Epithelial cell of proximal tubule (primary cell): ENCODE measurements around the gene MYO18B. TPM values are rescaled to one million over a fixed set of nuclear protein-coding genes. Genes with fewer than 3 reads are reported as not detected.

ENCODE experiments used
- DNase-seq: peaks from one replicate; pipeline ENCODE4 v3.0.0-alpha.2; 2011; ENCODE audit warnings: low read depth
- H3K4me3 ChIP-seq: 2 replicates; pipeline ENCODE4 v1.5.1; 2011; ENCODE audit warnings: low read depth, mild to moderate bottlenecking, low read length
- total RNA-seq: library from RNA; depleted of rRNA; stranded (reverse); fragments of >200 nt; gene quantifications from 2 replicates; pipeline ENCODE4 v1.2.3, GENCODE V29; 2015
- TF ChIP-seq, protein P1 (sequence below): conservative IDR thresholded peaks from 2 replicates; pipeline ENCODE4 v1.5.1; 2012; ENCODE audit warnings: low read depth, mild to moderate bottlenecking, low read length

The MYO18B gene
- total RNA-seq, 1 donor from 2014 or later, result not detected

GRCh38 chr22:26004477-26004876 lies 262.5 kb downstream of the MYO18B start:
- TF ChIP-seq, protein P1, sequence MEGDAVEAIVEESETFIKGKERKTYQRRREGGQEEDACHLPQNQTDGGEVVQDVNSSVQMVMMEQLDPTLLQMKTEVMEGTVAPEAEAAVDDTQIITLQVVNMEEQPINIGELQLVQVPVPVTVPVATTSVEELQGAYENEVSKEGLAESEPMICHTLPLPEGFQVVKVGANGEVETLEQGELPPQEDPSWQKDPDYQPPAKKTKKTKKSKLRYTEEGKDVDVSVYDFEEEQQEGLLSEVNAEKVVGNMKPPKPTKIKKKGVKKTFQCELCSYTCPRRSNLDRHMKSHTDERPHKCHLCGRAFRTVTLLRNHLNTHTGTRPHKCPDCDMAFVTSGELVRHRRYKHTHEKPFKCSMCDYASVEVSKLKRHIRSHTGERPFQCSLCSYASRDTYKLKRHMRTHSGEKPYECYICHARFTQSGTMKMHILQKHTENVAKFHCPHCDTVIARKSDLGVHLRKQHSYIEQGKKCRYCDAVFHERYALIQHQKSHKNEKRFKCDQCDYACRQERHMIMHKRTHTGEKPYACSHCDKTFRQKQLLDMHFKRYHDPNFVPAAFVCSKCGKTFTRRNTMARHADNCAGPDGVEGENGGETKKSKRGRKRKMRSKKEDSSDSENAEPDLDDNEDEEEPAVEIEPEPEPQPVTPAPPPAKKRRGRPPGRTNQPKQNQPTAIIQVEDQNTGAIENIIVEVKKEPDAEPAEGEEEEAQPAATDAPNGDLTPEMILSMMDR, result no peak
- DNase-seq, result no peak
- no peak overlapping the region for H3K4me3 ChIP-seq

GRCh38 chr22:26008587-26008986 lies 266.6 kb downstream of the MYO18B start:
- TF ChIP-seq, protein P1, result no peak
- no peak for DNase-seq
- no peak overlapping the region for H3K4me3 ChIP-seq

DNA sequence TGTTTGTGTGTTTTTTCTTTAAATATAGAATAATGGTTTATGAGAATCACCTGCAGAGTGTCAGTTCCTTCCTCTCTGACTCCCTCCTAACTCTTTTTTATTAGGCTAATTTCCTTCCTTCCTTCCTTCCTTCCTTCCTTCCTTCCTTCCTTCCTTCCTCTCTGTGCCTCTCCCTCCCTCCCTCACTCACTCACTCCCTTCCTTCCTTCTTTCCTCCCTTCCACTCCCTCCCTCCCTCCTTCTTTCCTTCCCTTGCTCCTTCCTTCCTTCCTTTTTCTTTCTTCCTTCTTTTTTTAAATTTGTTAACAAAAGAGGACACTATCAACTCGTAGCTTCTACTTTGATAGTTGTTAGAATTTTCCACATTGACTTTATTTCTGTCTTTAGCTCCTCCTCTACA lies 274.9 kb downstream of the MYO18B start:
- no peak for DNase-seq
- H3K4me3 ChIP-seq, result no peak overlapping the region
- TF ChIP-seq, protein P1, result no peak

- TF ChIP-seq, protein P1, result no peak
- no peak for DNase-seq
- H3K4me3 ChIP-seq, result no peak overlapping the region
Observed at GRCh38 chr22:26017932-26018331, 275.9 kb downstream of the MYO18B start.

DNA sequence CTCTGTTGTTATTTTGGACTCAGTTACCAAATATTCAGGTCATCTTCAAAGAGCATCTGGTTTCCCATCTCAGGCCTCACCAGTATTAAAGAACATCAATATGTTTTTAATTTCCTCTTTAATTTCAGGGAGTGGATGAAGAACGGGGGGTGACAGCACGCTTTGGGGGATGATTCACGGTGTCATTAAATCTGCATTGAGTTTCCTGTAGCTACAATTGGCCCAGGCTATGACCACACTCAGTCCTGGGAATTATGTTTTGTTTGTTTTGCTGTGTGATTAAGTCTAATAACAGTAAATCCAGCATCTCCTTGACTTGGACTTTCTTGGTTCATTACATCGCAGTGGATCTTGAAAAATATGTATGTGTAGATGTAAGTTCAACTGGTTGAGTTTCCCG lies 277.6 kb downstream of the MYO18B start:
- no peak overlapping the region for H3K4me3 ChIP-seq
- DNase-seq, result no peak
- TF ChIP-seq, protein P1, result no peak

- TF ChIP-seq, protein P1, result no peak
- no peak for DNase-seq
- no peak overlapping the region for H3K4me3 ChIP-seq
Observed at GRCh38 chr22:26021516-26021915, 279.5 kb downstream of the MYO18B start.

GRCh38 chr22:26023104-26023775 lies 281.3 kb downstream of the MYO18B start:
- H3K4me3 ChIP-seq, result no peak overlapping the region
- TF ChIP-seq, protein P1, result no peak
- DNase-seq, result no peak
